ENCODE results near the gene GBE1. TPM values are rescaled to one million over a fixed set of nuclear protein-coding genes. Genes with fewer than 3 reads are reported as not detected.

The GBE1 gene
- total and polyA plus RNA-seq, 9 of the 15 experiments (the other 6 are each of a cell fraction or from before 2014, with no cell fraction given), result 7.9 to 25.6 (median 13.1) TPM

- no peak for TF ChIP-seq TSHZ1 (CRISPR knock-in tag; IDR thresholded peaks at IDR 0.05)
- no peak for TF ChIP-seq MIER1 (IDR thresholded peaks at IDR 0.05; ENCODE audit: low read depth)
- TF ChIP-seq ZBTB2 (IDR thresholded peaks at IDR 0.05), result peak; percentile 61; the same call in 1 of the 2 replicates
- no peak for TF ChIP-seq PHF20 (IDR thresholded peaks at IDR 0.05; ENCODE audit: partially characterized antibody)
- no peak for TF ChIP-seq PRPF4 (IDR thresholded peaks at IDR 0.05; ENCODE audit: insufficient read depth, low read depth, low read length, poor library complexity, severe bottlenecking)
- no peak for TF ChIP-seq DIDO1 (tag; IDR thresholded peaks at IDR 0.05; ENCODE audit: low read depth)
- no peak for TF ChIP-seq ZNF830 (CRISPR knock-in tag; IDR thresholded peaks at IDR 0.05)
- TF ChIP-seq ELF1 (tag; IDR thresholded peaks at IDR 0.05), result no peak
- peak; percentile 87 for TF ChIP-seq CHAMP1 (IDR thresholded peaks at IDR 0.05)
- no peak for TF ChIP-seq XRCC5 (IDR thresholded peaks at IDR 0.05; ENCODE audit: low read depth, low read length)
- TF ChIP-seq ZNF197 (CRISPR knock-in tag; IDR thresholded peaks at IDR 0.05; ENCODE audit: low read depth), result no peak
- TF ChIP-seq RHOXF2B (CRISPR knock-in tag; conservative IDR thresholded peaks at IDR 0.05), result no peak
- no peak for TF ChIP-seq ARID2 (IDR thresholded peaks at IDR 0.05)
- no peak for TF ChIP-seq CBX8 (IDR thresholded peaks at IDR 0.05; ENCODE audit: borderline replicate concordance, extremely low read depth, low read depth, low read length, poor library complexity, severe bottlenecking)
- peak; percentile 93 for TF ChIP-seq SMARCA4 (IDR thresholded peaks at IDR 0.05)
- TF ChIP-seq RBM25 (IDR thresholded peaks at IDR 0.05; ENCODE audit: low read depth, low read length, severe bottlenecking), result no peak
- no peak for TF ChIP-seq MLX (CRISPR knock-in tag; conservative IDR thresholded peaks at IDR 0.05)
Observed at GRCh38 chr3:81743096-81744025, 18.1 kb downstream of the GBE1 start (continued).
